Effector CD4-positive, alpha-beta T cell (primary cell): Measurements from ENCODE around the gene DHX16.

ENCODE experiments used
- DNase-seq: peaks from one replicate; pipeline ENCODE4 v3.0.0-alpha.2; 2020

DHX16 gene

DNA sequence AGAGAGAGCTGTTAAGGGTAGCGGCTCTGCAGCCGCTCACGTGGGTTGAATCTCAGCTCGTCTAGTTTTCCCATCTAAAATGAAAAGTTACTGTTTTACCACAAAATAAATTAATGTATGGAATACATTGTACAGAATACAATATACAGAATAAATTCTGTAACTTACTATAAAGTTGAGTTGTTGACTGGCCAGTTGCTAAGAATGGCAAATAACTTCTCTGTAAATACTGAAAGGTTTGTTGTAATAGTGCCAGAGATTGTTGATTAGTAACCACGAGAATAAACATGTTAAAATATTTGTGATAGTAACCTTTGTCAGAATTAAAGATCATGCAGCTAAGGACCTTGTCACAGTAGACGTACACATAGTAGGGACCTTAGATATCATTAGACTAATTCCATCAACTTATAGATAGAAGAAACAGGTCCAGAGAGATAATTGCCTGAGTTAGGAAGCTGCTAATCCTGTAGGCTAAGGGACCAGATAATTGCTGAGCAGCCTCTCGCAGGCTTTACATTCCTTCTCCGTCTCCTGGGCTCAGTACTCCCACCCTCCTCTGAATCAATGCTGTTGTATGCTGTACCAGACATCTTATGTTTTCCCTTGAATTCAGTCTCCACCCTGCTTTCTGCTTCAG is 18.5 kb upstream of the DHX16 start:
- DNase-seq: no peak

DNA sequence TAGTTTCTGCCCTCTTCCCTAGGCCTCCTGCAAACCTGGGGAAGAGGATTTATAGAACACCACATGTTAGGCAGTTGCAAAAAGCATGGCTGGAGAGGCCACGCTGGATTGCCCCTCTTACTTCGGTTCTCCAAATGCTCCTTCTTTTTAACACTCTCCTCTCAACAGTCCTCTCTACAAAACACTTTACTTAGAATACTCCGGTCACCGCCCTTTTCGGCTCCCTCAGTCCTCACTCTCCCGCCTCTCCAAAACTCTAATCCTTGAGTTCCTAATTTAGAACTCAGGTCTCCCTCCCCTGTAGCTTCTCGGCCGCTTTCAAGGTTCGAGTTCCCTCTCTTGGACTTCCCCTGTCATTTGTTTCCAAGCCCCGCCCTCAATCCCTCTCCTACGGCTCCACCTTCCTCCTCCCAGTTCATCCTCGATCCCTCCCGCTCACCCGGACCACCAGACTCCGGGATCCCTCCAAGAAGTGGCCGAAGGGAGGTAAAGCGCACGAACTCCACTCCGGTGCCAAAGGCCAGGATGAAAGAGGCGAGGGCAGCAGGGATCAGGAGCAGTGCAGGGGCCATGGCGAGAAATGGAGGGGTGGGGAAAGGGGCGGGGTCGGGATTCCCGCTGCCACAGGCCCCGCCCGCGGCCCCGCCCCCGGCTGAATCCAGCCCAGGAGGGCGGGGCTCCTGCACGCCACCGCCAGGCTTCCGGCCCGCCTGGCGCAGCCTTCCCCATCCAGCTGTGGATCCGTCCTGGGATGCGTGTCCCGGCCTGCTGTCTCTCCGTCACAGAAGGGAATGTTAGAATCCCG is 17.8 kb upstream of the DHX16 start, which contains the start of gene NRM:
Gene NRM, minus strand, starts transcription at position 582 of the 805 bp plus-strand sequence. Its CDS starts 10 bp downstream, at position 572.
- DNase-seq: peak; percentile 61

DNA sequence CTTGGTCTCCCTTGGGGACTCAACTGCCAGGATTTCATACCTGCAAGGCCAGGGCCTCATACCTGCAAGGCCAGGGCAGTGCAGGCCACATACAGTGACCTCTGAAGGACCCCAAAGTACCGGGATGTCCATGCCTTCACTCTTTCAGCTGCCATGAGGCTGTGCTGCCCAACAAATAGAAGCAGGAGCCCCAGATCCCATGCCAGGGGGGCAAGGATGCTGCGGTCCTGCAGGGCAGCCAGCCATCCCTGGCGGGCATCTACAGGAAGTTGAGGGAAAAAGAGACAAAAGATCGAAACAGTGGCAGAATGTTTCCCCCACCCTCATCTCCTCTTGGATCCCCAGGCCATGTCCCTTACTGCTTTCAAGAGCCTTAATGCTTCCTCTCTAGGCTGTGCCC is 17.2 kb upstream of the DHX16 start:
- no peak for DNase-seq

DNA sequence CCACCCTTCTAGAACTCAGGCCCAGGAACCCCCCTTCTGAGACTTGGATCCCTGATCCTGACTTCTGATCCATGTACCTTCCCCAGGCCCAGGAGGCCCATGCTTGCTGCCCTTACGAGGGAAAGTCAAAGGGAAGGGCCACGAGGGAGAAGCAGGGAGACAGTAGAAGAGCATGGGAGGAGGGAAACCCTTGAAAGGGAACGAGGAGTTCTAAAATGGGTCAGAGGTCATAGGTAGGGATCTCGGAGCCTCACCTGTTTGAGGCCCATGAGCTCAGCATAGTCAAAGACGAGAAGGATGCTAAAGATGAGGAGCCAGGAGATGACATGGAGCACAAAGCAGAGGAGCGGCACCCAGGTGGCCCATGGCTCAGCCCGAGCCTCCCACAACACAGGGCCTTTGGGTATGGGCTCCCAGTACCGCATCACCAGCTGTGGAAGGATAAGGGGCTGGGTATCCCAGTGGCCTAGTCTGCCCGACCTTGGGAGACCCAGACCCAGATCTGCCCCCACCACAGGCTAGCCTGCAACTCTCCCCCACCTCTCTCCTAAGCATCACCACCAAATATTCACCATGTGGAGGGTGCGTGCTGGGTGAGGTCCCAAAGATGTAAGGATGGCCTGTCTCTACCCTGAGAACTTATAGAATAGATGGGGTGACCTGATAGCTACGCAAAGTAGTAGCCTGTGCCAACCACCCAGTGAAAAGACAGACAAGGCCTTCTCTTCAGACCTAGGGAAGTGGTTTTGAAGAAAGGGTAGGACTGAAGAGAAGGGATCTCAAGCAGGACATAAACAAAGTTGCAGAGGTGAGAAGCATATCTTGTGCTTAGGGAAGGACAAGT is 16.4 kb upstream of the DHX16 start:
- no peak for DNase-seq

DNA sequence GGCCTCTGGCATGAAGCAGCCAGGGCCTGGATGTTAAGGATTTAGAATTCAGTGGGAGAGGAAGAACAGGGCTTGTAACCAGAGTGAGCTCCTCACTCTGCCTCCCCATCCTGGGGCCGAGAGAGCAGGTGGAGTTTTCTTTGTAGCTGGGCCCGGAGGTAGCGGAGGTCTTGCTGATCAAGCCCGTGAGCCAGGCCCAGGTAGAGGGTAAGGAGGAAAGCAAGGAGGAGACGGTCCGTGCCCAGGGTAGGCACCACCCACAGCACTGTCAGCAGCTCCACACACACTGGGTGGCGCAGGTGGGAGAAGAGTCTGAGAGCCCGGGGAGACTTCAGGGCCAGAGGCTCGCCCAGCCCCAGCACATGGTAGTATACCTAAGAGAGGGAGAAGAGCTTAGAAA is 15.8 kb upstream of the DHX16 start:
- DNase-seq: no peak

DNA sequence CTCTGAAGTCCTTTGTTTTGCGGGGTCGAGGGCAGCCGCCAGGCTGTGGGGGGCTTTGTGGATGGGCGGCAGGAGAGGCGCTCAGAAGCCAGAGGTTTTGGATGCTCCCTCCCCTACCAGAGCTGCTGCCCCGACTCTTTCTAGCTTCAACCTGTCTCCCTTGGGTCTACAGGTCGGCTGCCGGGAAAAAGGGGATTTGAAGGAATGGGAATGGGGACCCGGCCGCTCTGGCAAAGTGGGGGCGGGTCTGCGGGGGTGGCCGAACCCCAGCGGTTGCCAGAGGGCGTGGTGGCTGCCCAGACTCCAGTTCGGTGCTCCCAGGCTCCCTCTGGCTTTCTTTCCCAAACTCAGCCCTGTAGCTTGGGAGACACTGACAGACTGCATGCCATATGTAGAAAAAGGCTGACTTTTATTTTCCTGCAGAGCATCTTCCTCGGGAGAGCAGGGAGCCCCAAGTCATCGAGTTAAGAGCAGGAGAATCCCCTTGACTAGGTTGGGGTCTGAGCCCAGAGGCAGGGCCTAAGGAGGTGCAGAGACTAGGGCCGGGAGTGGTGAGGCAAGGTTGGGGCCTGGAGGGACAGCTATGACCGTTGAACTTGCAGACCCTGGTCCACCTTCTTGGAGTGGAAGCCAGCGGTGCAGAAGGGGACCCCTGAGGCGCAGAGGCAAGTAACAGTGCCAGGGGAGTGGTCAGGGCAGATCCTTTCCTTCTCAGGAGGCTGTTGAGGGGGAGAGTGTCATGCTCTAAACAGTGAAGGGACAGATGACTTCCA is 15.0 kb upstream of the DHX16 start:
- DNase-seq: no peak

DNA sequence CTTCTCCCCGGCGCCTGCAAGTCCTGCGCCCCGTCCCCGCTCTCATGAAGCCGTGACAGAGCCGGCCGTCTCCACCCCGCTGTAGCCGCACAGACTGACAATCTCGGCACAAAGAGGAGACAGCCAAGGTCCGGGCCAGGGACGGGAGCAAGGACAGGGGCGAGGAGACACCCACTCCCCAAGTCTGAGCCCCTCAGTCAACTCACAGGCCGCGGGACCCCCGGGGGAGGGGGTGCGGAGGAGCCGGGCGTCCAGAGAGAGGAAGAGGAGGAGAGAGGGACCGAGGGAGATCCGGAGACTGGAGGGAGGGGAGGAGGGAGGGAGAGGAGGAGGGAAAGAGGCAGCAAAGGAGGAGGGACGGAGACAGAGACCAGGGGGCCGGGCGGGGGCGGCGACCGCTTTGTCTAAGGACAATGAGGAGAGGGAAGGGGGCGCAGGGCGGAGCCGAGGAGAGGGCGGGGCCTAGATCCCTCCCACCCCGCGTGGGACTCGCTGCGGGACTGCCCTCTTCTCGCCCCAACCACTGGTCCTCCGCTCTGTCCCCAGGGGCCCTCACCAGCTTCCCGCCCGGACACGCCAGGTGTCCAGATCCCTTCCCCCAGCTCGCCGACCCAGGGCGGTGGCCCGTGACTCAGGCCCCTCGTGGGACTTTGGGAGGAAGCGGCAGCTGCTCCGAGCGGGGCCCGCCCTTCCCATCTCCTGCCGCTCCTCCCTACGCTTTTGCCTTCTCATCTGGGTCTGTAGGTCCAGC is 14.3 kb upstream of the DHX16 start:
- DNase-seq: peak; percentile 69

DNA sequence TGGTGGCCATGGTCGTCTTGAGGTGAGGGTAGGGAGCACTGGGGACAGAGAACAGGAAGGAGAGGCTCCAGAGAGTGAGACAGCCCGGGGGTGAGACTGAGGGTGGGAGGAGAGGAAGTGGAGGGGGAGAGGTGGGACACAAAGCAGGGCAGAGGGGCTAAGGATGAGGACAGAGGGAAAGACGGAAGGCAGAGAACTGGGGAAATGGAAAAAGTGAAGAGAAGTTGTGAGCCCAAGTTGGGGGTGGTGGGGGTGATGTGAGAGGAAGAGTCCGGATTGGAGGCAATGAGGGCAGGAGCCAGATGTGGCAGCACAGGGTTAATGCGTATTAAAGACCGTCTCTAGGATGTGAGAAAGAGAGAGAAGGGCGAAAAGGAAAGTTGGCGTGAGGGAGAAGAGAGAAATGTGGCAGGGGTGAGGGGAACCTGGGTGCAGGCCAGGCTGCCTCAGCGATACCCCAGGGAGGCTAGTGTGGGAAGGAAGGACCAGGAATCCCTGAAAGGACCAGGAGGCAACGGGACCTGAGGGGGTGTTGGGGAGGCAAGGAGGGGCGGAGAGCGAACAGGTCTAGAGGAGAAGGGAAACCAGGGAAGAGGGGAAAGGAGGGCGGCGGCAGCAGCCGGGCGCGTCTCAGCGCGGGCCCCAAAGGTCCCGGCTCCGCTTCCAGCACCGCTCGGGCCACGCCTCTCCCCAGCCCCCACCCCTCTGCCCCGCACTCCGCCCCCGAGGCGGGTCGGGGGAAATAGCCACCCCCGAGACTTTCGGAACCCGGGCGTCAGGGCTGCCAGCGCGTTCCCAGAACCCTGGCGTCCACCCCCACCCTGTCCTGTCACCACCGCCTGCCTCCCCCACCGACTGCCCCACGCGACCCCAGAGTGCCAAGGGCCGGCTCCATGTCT is 13.5 kb upstream of the DHX16 start, which contains the start of gene PPP1R18:
Gene PPP1R18, minus strand, starts transcription at position 637 of the 899 bp plus-strand sequence. Its CDS starts 627 bp downstream, at position 10.
- peak; percentile 71 for DNase-seq

DNA sequence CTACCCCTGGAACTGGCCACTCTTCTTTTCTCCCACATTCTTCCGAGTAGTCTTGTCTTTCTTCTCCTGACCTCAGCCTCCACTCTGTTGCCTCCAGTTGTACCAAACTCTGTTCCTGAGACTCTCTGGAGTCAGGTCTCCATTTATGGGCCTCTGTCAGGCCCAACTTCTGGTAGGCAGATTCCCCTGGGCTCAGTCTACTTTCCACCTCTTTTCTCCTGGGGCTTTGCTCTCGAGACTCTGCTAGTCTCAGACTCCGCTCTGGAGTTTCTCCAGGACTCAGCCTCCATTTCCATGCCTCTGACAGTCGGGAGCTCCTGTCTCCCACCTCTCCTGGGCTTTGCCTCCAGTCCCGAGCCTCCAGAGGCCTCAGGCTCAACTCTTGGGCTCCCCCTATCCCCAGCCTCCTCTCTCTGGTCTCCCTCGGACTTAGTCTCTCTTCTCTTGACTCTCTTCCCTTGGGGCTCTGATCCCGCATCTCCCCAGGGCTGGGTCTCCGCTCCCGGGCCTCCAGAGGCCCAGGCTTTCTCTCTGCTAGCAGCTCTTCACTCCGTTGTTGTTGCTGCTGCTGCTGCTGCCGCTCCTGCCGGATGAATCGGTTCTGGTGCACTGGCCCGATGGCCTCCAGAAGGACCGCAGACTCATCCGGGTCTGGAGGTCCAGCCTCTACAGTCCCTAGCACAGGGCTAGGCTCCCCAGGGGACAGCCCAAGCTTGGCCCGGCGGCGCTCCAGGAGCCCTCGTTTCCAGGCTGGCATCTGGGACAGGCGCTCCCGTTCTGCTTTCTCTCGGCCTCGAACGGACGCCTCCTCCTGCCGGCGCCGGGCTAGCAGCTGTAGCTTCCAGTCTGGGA is 12.6 kb upstream of the DHX16 start:
- no peak for DNase-seq

DNA sequence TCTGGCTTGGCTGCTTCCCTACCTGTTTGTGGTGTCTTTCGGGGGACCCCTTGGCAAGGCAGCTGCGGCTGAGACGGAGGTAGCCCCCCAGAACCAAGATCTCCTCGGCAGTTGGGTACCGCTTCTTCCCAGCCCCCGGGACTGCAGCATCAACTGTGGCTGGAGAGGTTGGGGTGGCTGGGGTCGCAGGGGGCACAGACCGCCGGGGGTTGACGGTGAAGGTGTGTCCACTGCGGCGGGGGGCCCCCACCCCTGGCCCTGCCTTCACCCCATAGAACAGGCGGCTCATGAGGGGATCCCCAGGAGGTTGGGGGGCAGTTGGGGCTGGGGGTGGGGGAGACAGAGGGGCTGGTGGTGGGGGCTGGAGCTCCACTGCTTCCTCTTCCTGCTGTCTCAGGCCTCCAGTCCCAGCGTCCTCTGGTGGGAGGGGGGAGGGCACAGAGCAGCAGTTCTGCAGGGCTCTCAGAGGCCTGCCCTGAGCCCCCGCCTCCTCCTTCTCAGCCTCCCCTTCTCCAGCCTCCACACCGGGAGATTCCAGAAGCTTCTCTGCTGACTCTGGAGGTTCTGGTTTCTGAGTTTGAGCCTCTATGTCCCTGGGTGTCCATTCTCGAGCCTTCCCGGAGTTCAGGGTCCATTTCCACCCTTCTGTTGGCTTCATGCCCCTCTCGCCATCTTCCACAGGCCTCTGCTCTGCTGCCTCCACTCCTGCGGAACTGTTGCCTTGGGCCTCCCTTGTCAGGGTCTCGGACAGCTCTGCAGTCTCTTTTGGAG is 11.8 kb upstream of the DHX16 start:
- peak; percentile 28 for DNase-seq

DNA sequence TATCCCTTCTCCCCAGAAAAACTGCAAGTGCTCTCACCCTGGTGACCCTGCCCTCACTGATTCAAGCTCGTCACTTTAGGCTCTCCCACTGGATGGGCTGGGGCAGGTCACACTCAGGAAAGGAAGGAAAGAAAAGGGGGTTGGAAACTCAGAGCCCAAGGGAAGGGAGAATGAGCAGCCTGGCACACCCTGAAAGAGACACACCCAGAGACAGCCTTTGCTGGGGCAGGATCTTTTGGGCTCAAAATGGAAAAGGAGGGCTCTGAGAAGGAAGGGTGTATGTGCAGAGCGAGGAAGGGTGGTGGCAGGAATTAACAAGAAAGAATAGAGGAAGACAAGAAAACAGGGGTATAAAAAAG is 11.2 kb upstream of the DHX16 start:
- DNase-seq: no peak

DNA sequence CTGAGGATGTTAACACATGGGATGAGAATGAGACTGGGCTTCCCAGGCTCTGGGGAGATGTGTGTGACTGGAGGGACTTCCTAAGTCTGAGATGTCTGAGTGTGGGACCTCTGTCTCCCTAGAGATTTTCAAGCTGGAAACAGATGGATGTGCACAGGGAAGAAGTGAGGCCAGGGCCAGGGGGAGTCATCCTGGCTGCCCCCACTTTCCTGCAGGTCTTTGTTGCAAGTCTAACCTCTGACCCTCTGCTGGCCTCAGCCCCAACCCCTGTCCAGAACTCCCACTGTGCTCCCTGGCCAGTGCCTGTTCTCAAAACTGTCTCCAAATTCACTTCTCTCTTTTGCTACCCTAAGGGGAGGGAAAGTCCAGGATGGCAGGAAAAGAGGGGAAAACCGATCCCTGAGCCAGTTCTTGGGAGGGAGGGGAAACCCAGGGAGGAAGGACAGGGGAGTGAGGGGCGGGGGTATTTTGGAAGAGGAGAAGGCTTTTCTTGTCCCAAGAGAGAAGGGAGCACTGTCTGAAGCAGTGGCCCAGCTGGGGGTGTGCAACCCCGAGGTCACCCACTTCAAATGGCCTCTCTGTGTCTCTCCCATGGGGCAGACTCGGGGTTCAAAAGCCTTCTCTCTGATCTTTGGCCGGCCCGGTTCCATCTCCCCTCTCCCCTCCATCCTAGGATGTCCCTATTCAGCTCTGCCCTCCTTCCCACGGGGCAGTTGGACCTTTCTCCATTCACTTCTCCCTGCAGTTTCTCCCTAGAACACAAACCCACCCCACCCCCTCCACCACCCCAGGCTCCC is 10.6 kb upstream of the DHX16 start:
- no peak for DNase-seq

DNA sequence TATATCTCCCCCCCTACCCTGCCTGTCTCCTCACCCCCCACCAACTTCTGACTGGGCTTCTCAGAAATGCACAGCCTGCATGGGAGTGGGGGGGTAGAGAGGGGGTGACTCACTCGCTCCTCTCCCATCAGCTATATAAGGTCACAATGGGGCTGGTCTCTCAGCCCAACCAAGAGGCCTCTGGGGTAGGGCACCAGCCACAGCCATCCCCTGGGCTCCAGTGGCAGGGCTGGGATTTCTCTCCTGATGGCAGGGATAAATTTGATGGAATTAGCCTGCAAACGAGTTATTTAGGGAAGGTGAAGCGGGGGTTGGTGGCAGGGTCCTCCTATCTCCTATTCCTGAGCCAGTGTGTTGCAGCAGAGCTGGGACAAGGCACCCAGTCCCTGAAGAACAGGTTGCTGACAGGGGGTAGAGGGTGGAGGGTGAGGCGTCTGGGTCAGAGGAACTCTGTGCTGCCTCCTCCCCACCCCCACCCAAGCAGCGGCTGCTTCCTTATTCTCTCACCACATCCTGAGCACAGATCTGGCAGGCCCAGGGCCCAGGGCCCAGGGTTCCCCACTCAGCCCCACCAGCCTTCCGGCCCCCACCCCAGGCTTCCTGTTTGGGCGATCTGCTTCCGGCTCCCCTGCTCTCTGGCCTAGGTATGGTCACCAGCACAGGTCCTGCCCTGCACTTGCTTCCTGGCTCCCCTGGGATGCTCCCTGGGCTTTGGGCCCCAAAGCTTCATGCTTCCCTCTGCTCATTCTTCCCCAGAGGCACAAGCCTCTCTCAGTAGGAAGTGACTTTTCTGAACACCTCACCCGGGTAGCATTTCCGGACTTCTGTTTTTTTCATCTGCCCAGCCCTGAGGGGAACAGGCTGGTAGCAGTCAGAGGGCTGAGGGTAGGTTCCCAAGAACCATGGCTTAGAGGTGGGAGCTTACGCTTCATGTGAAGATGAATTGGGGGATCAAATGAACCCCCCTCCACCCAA is 9.6 kb upstream of the DHX16 start:
- peak; percentile 81 for DNase-seq

DNA sequence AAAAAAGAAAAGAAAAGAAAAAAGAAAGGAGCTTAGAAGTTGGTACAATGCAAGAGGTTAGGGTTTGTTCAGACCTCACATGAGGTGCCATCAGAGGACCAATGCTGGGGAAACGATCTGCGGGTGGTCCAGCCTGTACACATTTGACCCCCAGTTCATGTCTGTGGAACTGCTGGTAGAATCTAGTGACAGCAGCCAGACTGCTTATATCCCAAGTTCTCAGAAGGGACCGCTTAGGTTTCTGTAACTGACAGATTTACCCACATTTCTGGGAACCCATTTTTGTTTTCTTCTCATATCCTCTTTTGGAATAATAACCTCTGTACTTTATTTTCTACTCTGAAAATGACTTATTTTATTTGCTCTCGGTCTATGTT is 8.9 kb upstream of the DHX16 start:
- no peak for DNase-seq

DNA sequence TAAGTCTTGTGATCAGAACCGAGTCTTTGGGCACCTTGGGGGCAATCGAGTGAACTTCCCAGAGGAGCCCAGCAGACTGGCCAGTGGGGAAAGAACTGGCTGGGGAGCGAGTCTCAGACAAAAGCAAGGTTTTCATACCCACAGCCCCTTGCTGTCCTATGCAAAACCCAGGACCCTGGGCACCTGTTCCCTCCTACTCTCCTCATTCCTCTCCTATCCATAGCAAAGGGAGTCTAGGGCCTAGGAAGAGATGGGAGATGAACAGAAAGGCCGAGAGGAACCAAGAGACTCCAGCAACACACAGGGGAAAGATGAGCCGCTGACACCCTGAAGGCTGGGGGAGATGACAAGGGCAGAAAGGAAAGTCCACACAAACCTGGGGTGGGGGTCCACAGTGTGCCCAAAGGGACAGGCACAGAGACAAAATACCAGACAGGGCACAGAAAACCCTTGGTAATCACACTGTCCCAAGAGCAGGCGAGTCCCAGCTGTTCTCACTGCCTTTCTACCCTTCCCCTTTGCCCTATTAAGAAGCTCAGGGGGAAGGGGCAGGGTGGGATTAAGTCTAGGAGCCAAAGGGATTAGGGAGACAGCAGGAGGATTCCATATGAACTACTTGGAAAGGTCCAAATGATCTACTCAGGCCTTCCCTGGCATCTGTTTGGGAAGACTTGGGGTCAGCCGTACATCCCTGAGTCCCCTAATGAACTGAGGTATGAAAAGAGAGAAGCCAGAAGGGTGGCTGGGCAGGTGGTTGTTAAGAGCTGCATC is 7.1 kb upstream of the DHX16 start:
- no peak for DNase-seq
